GM23338 (cell line): ENCODE data around the gene ARPC4. TPM values are rescaled to one million over a fixed set of nuclear protein-coding genes. Genes with fewer than 3 reads are reported as not detected.
A peak's percentile ranks its signal among the peaks of the same experiment; 100 is the strongest.

Experiments
- ATAC-seq: fragments of 200-7000 bp; cut with Tn5 transposase; 3 replicates; pipeline ENCODE4 v1.9.1; 2020
- DNase-seq: peaks from one replicate; pipeline ENCODE4 v3.0.0-alpha.2; 2015; ENCODE audit warnings: low spot score
- H2AFZ ChIP-seq: fragments of 200-600 bp; sonication (generic); 2 replicates; pipeline ENCODE4 v1.8.0; 2016; ENCODE audit warnings: antibody characterized with exemption, mild to moderate bottlenecking, moderate library complexity
- H3F3A ChIP-seq: fragments of 200-600 bp; sonication (generic); replicated peaks from 2 replicates; pipeline ENCODE4 v1.8.0; 2017; ENCODE audit warnings: antibody characterized with exemption, mixed run types, low read depth
- H3K27ac ChIP-seq: fragments of 200-600 bp; sonication (generic); 2 replicates; pipeline ENCODE4 v1.6.1; 2016; ENCODE audit warnings: low read depth
- H3K27me3 ChIP-seq: fragments of 200-600 bp; sonication (generic); 2 replicates; pipeline ENCODE4 v1.8.0; 2016; ENCODE audit warnings: mild to moderate bottlenecking, mixed run types, moderate library complexity; ENCODE audit not compliant: insufficient read depth
- H3K36me3 ChIP-seq: fragments of 200-600 bp; sonication (generic); 2 replicates; pipeline ENCODE4 v1.8.0; 2016; ENCODE audit warnings: mild to moderate bottlenecking; ENCODE audit not compliant: insufficient read depth
- H3K4me1 ChIP-seq: fragments of 200-600 bp; sonication (generic); 2 replicates; pipeline ENCODE4 v1.8.0; 2016; ENCODE audit warnings: mild to moderate bottlenecking, moderate library complexity; ENCODE audit not compliant: insufficient read depth
- H3K4me2 ChIP-seq: fragments of 200-600 bp; sonication (generic); 2 replicates; pipeline ENCODE4 v1.7.1; 2017; ENCODE audit warnings: mixed run types
- H3K4me3 ChIP-seq: fragments of 200-600 bp; sonication (generic); 2 replicates; pipeline ENCODE4 v1.6.1; 2016; ENCODE audit warnings: mixed run types
- H3K79me2 ChIP-seq: fragments of 200-600 bp; sonication (generic); replicated peaks from 2 replicates; pipeline ENCODE4 v1.8.0; 2017; ENCODE audit warnings: mild to moderate bottlenecking; ENCODE audit not compliant: insufficient read depth
- H3K9me2 ChIP-seq: fragments of 200-600 bp; sonication (generic); 2 replicates; pipeline ENCODE4 v1.8.0; 2017; ENCODE audit not compliant: insufficient read depth
- H4K20me1 ChIP-seq: fragments of 200-600 bp; sonication (generic); replicated peaks from 2 replicates; pipeline ENCODE4 v1.8.0; 2017; ENCODE audit warnings: mild to moderate bottlenecking; ENCODE audit not compliant: insufficient read depth
- H3K27ac Mint-ChIP-seq: 2 replicates; pipeline ENCODE4 v1.8.0; 2020; ENCODE audit warnings: inconsistent platforms, mild to moderate bottlenecking, moderate library complexity, mixed read lengths
- H3K27me3 Mint-ChIP-seq: 3 replicates; pipeline ENCODE4 v1.8.0; 2022; ENCODE audit warnings: low read depth, mild to moderate bottlenecking, moderate library complexity, mixed read lengths, inconsistent platforms; ENCODE audit not compliant: insufficient read depth, poor library complexity
- H3K36me3 Mint-ChIP-seq: 3 replicates; pipeline ENCODE4 v1.8.0; 2021; ENCODE audit warnings: low read depth, mild to moderate bottlenecking, inconsistent platforms, moderate library complexity, mixed read lengths
- H3K4me1 Mint-ChIP-seq: 3 replicates; pipeline ENCODE4 v1.8.0; 2020; ENCODE audit warnings: mild to moderate bottlenecking, inconsistent platforms, mixed read lengths
- H3K4me3 Mint-ChIP-seq: 3 replicates; pipeline ENCODE4 v1.8.0; 2021; ENCODE audit warnings: moderate library complexity, mild to moderate bottlenecking, inconsistent platforms, mixed read lengths
- H3K9me3 Mint-ChIP-seq: 3 replicates; pipeline ENCODE4 v1.8.0; 2020; ENCODE audit warnings: moderate library complexity, mild to moderate bottlenecking, inconsistent platforms, mixed read lengths
- CREB1 ChIP-seq: fragments of 250-450 bp; sonication (Bioruptor Pico); IDR thresholded peaks from 2 replicates; pipeline ENCODE4 v1.5.0; 2020; ENCODE audit warnings: low read depth, mild to moderate bottlenecking, moderate library complexity
- NANOG ChIP-seq: IDR thresholded peaks from 2 replicates; pipeline ENCODE4 v1.6.1; 2016; ENCODE audit warnings: antibody characterized with exemption, borderline replicate concordance
- POLR2AphosphoS5 ChIP-seq: IDR thresholded peaks from 2 replicates; pipeline ENCODE4 v1.6.1; 2016; ENCODE audit warnings: antibody characterized with exemption, low read depth
- ZNF114 ChIP-seq: fragments of 250-450 bp; sonication (Bioruptor Pico); IDR thresholded peaks from 2 replicates; pipeline ENCODE4 v1.5.0; 2020; ENCODE audit warnings: mild to moderate bottlenecking, moderate library complexity
- ZNF331 ChIP-seq: fragments of 250-450 bp; sonication (Bioruptor Pico); IDR thresholded peaks from 2 replicates; pipeline ENCODE4 v1.5.0; 2020; ENCODE audit warnings: low read depth, mild to moderate bottlenecking, moderate library complexity
- polyA plus RNA-seq: library from polyadenylated mRNA; unstranded; fragments of >200 nt; fragmentation: Nextera tagmentation; extraction: Ambion mirVana; gene quantifications from 2 replicates; pipeline ENCODE4 v1.2.1, GENCODE V29; 2016
- total RNA-seq: library from RNA; depleted of rRNA; stranded (reverse); fragments of >200 nt; shearing (Covaris generic); gene quantifications from 2 replicates; pipeline ENCODE4 v1.2.3, GENCODE V29; 2014
- TF ChIP-seq, protein P1 (sequence below), 2 experiments: fragments of 200-600 bp in 1 of 2; sonication (generic) in 1 of 2; conservative IDR thresholded peaks; 2 replicates each; pipeline versions ENCODE4 v1.5.1 to v1.6.1; 2016 to 2017; ENCODE audit warnings: antibody characterized with exemption in 2 of 2, low read depth in 2 of 2, mild to moderate bottlenecking in 2 of 2, moderate library complexity in 1 of 2
- TF ChIP-seq, protein P2 (sequence below): IDR thresholded peaks from 2 replicates; pipeline ENCODE4 v1.6.1; 2016; ENCODE audit warnings: antibody characterized with exemption
- TF ChIP-seq, protein P3 (sequence below): fragments of 250-450 bp; sonication (Bioruptor Pico); IDR thresholded peaks from 2 replicates; pipeline ENCODE4 v1.5.0; 2020; ENCODE audit warnings: mild to moderate bottlenecking, moderate library complexity

Gene ARPC4
- total and polyA plus RNA-seq, 2 experiments from 2014 or later, result 71.9 to 176 TPM

DNA sequence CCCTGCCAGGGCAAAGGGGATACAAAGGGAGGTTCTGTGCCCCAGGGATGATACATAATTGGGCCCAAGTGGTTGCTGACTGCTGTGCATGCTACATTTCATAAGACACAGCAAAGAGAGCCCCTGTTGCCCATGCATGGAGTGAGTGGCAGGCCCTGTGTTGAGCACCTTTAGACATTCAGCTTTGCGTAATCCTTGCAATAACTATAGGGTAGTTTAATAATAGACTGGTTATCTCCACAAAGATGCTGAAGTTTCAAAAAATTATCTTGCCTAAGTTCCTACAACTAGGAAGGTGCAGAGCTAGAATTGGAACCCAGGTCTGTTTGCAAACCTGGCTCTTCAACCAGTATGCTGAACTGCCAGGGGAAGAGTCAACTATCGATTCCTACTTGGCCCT lies 44.9 kb upstream of the ARPC4 start (continued):
- TF ChIP-seq CREB1 (no peak), ZNF331 (no peak)

DNA sequence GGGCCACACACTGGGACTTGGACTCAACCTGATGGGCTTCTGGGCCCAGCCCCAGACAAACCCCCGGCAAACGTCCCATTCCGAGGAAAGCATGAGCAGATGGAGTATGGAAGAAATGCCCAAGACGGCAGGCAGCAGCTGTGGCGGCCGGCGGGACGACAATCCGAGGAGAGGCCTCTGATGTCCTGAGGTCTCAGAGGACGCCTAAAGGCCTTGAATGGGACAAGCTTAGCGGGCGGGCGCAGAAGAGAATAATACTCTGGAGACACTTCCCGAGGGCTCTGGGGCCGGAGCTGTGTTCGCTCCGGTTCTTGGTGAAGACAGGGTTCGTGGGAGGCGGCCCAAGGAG lies 43.6 kb upstream of the ARPC4 start:
- peaks cover 9% of the 10 kb centered on the region; the same call in 1 of the 2 replicates for H3K4me1 ChIP-seq
- Mint-ChIP-seq H3K9me3 (no peaks in the 10 kb centered on the region), H3K27ac (peak overlapping the region; percentile 98), H3K4me1 (peaks cover 3% of the 10 kb centered on the region; the same call in 2 of the 3 replicates), H3K27me3 (peaks cover 7% of the 10 kb centered on the region), H3K36me3 (peaks cover 73% of the 10 kb centered on the region), H3K4me3 (peak overlapping the region; percentile 93)
- H4K20me1 ChIP-seq, result no peaks in the 10 kb centered on the region
- peaks cover 12% of the 10 kb centered on the region for H3K79me2 ChIP-seq
- peak overlapping the region; percentile 72 for H2AFZ ChIP-seq
- TF ChIP-seq, protein P1, sequence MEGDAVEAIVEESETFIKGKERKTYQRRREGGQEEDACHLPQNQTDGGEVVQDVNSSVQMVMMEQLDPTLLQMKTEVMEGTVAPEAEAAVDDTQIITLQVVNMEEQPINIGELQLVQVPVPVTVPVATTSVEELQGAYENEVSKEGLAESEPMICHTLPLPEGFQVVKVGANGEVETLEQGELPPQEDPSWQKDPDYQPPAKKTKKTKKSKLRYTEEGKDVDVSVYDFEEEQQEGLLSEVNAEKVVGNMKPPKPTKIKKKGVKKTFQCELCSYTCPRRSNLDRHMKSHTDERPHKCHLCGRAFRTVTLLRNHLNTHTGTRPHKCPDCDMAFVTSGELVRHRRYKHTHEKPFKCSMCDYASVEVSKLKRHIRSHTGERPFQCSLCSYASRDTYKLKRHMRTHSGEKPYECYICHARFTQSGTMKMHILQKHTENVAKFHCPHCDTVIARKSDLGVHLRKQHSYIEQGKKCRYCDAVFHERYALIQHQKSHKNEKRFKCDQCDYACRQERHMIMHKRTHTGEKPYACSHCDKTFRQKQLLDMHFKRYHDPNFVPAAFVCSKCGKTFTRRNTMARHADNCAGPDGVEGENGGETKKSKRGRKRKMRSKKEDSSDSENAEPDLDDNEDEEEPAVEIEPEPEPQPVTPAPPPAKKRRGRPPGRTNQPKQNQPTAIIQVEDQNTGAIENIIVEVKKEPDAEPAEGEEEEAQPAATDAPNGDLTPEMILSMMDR (conservative IDR thresholded peaks at IDR 0.05; ENCODE audit: low read depth in 2 of 2), result 0 out of 4 replicates have a peak, but pooled peaks of 1 of the 2 experiments have one; percentile 5
- TF ChIP-seq ZNF331, result no peak
- H3K9me2 ChIP-seq, result no peaks in the 10 kb centered on the region; the same call in 1 of the 2 replicates
- peaks cover 20% of the 10 kb centered on the region for H3F3A ChIP-seq
- H3K27ac ChIP-seq, result peak overlapping the region; percentile 93
- ATAC-seq (peak; percentile 44), DNase-seq (no peak)
- H3K4me2 ChIP-seq, result peak overlapping the region; percentile 96
- H3K27me3 ChIP-seq, result no peaks in the 10 kb centered on the region
- peak overlapping the region; percentile 86 for H3K4me3 ChIP-seq
- peaks cover 21% of the 10 kb centered on the region for H3K36me3 ChIP-seq

GRCh38 chr3:9749645-9750555 lies 43.0 kb upstream of the ARPC4 start, which contains the start of gene OGG1:
OGG1 (plus strand) TSS chr3:9749952; CDS start chr3:9750287, 335 bp downstream.
- Histone ChIP-seq H3K27me3 (no peaks in the 10 kb centered on the region), H3K4me1 (peaks cover 9% of the 10 kb centered on the region; the same call in 1 of the 2 replicates), H3K9me2 (no peaks in the 10 kb centered on the region; the same call in 1 of the 2 replicates), H4K20me1 (no peaks in the 10 kb centered on the region), H3K27ac (peak within 1 kb of the TSS; percentile 93), H3K36me3 (peaks cover 21% of the 10 kb centered on the region), H2AFZ (peak within 1 kb of the TSS; percentile 93), H3K4me2 (peak within 1 kb of the TSS; percentile 96), H3K4me3 (peak within 1 kb of the TSS; percentile 86), H3K79me2 (peaks cover 12% of the 10 kb centered on the region), H3F3A (peaks cover 20% of the 10 kb centered on the region)
- ATAC-seq (peak; percentile 95), DNase-seq (peak; percentile 99)
- H3K27me3 Mint-ChIP-seq, result peaks cover 4% of the 10 kb centered on the region
- peaks cover 71% of the 10 kb centered on the region for H3K36me3 Mint-ChIP-seq
- H3K4me3 Mint-ChIP-seq, result peak within 1 kb of the TSS; percentile 93
- H3K4me1 Mint-ChIP-seq, result peaks cover 3% of the 10 kb centered on the region; the same call in 2 of the 3 replicates
- H3K9me3 Mint-ChIP-seq, result no peaks in the 10 kb centered on the region
- H3K27ac Mint-ChIP-seq, result peak within 1 kb of the TSS; percentile 98
- TF ChIP-seq, protein P2, sequence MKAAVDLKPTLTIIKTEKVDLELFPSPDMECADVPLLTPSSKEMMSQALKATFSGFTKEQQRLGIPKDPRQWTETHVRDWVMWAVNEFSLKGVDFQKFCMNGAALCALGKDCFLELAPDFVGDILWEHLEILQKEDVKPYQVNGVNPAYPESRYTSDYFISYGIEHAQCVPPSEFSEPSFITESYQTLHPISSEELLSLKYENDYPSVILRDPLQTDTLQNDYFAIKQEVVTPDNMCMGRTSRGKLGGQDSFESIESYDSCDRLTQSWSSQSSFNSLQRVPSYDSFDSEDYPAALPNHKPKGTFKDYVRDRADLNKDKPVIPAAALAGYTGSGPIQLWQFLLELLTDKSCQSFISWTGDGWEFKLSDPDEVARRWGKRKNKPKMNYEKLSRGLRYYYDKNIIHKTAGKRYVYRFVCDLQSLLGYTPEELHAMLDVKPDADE, result peak; percentile 35; the same call in 1 of the 2 replicates
- TF ChIP-seq POLR2AphosphoS5 (peak; percentile 86), NANOG (no peak), ZNF114 (CRISPR knock-in tag) (no peak)
- TF ChIP-seq, protein P3, sequence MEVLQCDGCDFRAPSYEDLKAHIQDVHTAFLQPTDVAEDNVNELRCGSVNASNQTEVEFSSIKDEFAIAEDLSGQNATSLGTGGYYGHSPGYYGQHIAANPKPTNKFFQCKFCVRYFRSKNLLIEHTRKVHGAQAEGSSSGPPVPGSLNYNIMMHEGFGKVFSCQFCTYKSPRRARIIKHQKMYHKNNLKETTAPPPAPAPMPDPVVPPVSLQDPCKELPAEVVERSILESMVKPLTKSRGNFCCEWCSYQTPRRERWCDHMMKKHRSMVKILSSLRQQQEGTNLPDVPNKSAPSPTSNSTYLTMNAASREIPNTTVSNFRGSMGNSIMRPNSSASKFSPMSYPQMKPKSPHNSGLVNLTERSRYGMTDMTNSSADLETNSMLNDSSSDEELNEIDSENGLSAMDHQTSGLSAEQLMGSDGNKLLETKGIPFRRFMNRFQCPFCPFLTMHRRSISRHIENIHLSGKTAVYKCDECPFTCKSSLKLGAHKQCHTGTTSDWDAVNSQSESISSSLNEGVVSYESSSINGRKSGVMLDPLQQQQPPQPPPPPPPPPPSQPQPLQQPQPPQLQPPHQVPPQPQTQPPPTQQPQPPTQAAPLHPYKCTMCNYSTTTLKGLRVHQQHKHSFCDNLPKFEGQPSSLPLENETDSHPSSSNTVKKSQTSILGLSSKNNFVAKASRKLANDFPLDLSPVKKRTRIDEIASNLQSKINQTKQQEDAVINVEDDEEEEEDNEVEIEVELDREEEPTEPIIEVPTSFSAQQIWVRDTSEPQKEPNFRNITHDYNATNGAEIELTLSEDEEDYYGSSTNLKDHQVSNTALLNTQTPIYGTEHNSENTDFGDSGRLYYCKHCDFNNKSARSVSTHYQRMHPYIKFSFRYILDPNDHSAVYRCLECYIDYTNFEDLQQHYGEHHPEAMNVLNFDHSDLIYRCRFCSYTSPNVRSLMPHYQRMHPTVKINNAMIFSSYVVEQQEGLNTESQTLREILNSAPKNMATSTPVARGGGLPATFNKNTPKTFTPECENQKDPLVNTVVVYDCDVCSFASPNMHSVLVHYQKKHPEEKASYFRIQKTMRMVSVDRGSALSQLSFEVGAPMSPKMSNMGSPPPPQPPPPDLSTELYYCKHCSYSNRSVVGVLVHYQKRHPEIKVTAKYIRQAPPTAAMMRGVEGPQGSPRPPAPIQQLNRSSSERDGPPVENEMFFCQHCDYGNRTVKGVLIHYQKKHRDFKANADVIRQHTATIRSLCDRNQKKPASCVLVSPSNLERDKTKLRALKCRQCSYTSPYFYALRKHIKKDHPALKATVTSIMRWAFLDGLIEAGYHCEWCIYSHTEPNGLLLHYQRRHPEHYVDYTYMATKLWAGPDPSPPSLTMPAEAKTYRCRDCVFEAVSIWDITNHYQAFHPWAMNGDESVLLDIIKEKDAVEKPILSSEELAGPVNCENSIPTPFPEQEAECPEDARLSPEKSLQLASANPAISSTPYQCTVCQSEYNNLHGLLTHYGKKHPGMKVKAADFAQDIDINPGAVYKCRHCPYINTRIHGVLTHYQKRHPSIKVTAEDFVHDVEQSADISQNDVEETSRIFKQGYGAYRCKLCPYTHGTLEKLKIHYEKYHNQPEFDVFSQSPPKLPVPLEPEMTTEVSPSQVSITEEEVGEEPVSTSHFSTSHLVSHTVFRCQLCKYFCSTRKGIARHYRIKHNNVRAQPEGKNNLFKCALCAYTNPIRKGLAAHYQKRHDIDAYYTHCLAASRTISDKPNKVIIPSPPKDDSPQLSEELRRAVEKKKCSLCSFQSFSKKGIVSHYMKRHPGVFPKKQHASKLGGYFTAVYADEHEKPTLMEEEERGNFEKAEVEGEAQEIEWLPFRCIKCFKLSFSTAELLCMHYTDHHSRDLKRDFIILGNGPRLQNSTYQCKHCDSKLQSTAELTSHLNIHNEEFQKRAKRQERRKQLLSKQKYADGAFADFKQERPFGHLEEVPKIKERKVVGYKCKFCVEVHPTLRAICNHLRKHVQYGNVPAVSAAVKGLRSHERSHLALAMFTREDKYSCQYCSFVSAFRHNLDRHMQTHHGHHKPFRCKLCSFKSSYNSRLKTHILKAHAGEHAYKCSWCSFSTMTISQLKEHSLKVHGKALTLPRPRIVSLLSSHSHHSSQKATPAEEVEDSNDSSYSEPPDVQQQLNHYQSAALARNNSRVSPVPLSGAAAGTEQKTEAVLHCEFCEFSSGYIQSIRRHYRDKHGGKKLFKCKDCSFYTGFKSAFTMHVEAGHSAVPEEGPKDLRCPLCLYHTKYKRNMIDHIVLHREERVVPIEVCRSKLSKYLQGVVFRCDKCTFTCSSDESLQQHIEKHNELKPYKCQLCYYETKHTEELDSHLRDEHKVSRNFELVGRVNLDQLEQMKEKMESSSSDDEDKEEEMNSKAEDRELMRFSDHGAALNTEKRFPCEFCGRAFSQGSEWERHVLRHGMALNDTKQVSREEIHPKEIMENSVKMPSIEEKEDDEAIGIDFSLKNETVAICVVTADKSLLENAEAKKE, result no peak
